ENCODE data around the gene KIFAP3.

The KIFAP3 gene

DNA sequence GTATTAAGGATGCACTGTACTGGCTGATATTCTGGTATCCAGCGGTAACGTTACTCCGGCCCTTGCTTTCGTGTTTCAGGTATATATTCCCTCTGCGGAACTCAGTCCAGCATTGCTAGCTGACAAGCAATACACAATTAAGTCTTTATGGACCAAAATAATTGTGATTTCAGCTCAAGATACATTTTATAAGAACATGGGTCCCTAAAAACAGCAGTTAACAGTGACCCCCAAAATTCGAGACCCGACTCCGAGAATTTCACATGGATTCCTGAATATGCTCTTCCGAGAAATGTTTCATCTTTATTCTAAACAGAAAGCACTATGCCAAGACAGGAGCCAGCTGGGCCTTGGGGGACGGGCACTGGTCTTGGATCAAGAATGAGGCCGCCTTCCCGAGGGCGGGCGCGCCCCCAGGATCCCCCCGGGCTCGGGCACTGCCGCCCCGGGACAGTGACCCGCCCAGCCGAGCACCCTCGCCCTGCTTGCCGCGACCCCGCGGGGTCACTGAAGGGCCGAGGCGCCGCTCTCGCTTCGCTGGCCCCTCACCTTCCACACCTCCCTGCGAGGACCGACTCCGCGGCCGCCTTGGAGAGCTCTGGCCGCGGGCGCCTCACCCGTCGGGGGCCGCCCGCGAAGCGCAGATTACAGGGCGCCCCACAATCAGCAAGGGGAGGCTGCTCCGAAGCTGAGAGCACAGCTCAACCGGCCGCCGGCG, 181.4 kb downstream of the KIFAP3 start:
- H3K4me3 ChIP-seq (ENCODE audit: low read length in 2 of 2), result peak overlapping the region; percentile 92 to 95
- H3K36me3 ChIP-seq (ENCODE audit: control insufficient read depth in 2 of 2, insufficient read depth in 2 of 2, low read length in 2 of 2), result peaks cover 6 to 8% of the 10 kb centered on the region in 2 donors
- H3K27me3 ChIP-seq (ENCODE audit: control insufficient read depth in 2 of 2, insufficient read depth in 2 of 2, low read length in 2 of 2), result no peaks in the 10 kb centered on the region
- H3K9ac ChIP-seq (ENCODE audit: low read depth in 1 of 2, low read length in 2 of 2), result peak overlapping the region; percentile 84 to 98
- H3K27ac ChIP-seq (ENCODE audit: low read depth in 2 of 2, low read length in 2 of 2), result peak overlapping the region; percentile 95
- peaks cover 22 to 25% of the 10 kb centered on the region in 2 donors for H3K4me1 ChIP-seq (ENCODE audit: control insufficient read depth in 2 of 2, insufficient read depth in 2 of 2, low read length in 2 of 2)
- H3K9me3 ChIP-seq (ENCODE audit: control insufficient read depth in 2 of 2, low read length in 2 of 2), result no peaks in the 10 kb centered on the region

GRCh38 chr1:169892176-169892926, 182.1 kb downstream of the KIFAP3 start:
- peaks cover 22 to 25% of the 10 kb centered on the region in 2 donors for H3K4me1 ChIP-seq (ENCODE audit: control insufficient read depth in 2 of 2, insufficient read depth in 2 of 2, low read length in 2 of 2)
- no peaks in the 10 kb centered on the region for H3K9me3 ChIP-seq (ENCODE audit: control insufficient read depth in 2 of 2, low read length in 2 of 2)
- H3K27me3 ChIP-seq (ENCODE audit: control insufficient read depth in 2 of 2, insufficient read depth in 2 of 2, low read length in 2 of 2), result no peaks in the 10 kb centered on the region
- peak overlapping the region; percentile 84 to 98 for H3K9ac ChIP-seq (ENCODE audit: low read depth in 1 of 2, low read length in 2 of 2)
- H3K4me3 ChIP-seq (ENCODE audit: low read length in 2 of 2), result peak overlapping the region; percentile 92 to 95
- H3K27ac ChIP-seq (ENCODE audit: low read depth in 2 of 2, low read length in 2 of 2), result peak overlapping the region; percentile 95
- peaks cover 9 to 12% of the 10 kb centered on the region in 2 donors for H3K36me3 ChIP-seq (ENCODE audit: control insufficient read depth in 2 of 2, insufficient read depth in 2 of 2, low read length in 2 of 2)

DNA sequence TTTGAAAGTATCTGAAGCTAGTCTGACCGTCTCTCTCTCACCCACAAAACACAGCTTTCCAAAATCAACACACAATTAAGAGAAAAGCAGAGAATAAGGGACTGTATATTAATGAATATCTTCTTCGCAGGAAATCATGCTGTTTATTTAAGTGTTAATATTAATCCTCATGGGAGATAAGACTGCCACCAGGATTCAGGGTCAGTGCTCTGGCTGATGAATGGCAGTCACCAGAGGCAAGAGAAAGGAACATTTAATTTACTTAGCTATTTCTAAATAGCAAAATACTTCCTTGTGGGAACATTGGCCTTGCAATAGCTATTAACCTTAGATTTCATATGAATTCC, 183.0 kb downstream of the KIFAP3 start:
- Histone ChIP-seq H3K36me3 (ENCODE audit: control insufficient read depth in 2 of 2, insufficient read depth in 2 of 2, low read length in 2 of 2) (peaks cover 15 to 18% of the 10 kb centered on the region in 2 donors), H3K9me3 (ENCODE audit: control insufficient read depth in 2 of 2, low read length in 2 of 2) (no peaks in the 10 kb centered on the region), H3K4me1 (ENCODE audit: control insufficient read depth in 2 of 2, insufficient read depth in 2 of 2, low read length in 2 of 2) (peaks cover 22 to 25% of the 10 kb centered on the region in 2 donors), H3K4me3 (ENCODE audit: low read length in 2 of 2) (peak overlapping the region in 1 of 2 donors; percentile 46), H3K9ac (ENCODE audit: low read depth in 1 of 2, low read length in 2 of 2) (peak overlapping the region in 1 of 2 donors; percentile 29), H3K27ac (ENCODE audit: low read depth in 2 of 2, low read length in 2 of 2) (peak overlapping the region; percentile 52 to 62), H3K27me3 (ENCODE audit: control insufficient read depth in 2 of 2, insufficient read depth in 2 of 2, low read length in 2 of 2) (no peaks in the 10 kb centered on the region)

- no peaks in the 10 kb centered on the region for H3K9me3 ChIP-seq (ENCODE audit: control insufficient read depth in 2 of 2, low read length in 2 of 2)
- peak overlapping the region; percentile 29 to 36 for H3K9ac ChIP-seq (ENCODE audit: low read depth in 1 of 2, low read length in 2 of 2)
- peak overlapping the region in 1 of 2 donors; percentile 46 for H3K4me3 ChIP-seq (ENCODE audit: low read length in 2 of 2)
- H3K36me3 ChIP-seq (ENCODE audit: control insufficient read depth in 2 of 2, insufficient read depth in 2 of 2, low read length in 2 of 2), result peaks cover 15 to 24% of the 10 kb centered on the region in 2 donors
- H3K27me3 ChIP-seq (ENCODE audit: control insufficient read depth in 2 of 2, insufficient read depth in 2 of 2, low read length in 2 of 2), result no peaks in the 10 kb centered on the region
- H3K27ac ChIP-seq (ENCODE audit: low read depth in 2 of 2, low read length in 2 of 2), result peak overlapping the region; percentile 52 to 62
- H3K4me1 ChIP-seq (ENCODE audit: control insufficient read depth in 2 of 2, insufficient read depth in 2 of 2, low read length in 2 of 2), result peaks cover 22 to 25% of the 10 kb centered on the region in 2 donors
Measured at GRCh38 chr1:169890761-169891538, 183.5 kb downstream of the KIFAP3 start.

- Histone ChIP-seq H3K27me3 (ENCODE audit: control insufficient read depth in 2 of 2, insufficient read depth in 2 of 2, low read length in 2 of 2) (no peaks in the 10 kb centered on the region), H3K4me1 (ENCODE audit: control insufficient read depth in 2 of 2, insufficient read depth in 2 of 2, low read length in 2 of 2) (peaks cover 22 to 27% of the 10 kb centered on the region in 2 donors), H3K9ac (ENCODE audit: low read depth in 1 of 2, low read length in 2 of 2) (no peak overlapping the region), H3K4me3 (ENCODE audit: low read length in 2 of 2) (no peak overlapping the region), H3K9me3 (ENCODE audit: control insufficient read depth in 2 of 2, low read length in 2 of 2) (no peaks in the 10 kb centered on the region), H3K27ac (ENCODE audit: low read depth in 2 of 2, low read length in 2 of 2) (no peak overlapping the region), H3K36me3 (ENCODE audit: control insufficient read depth in 2 of 2, insufficient read depth in 2 of 2, low read length in 2 of 2) (peaks cover 16 to 29% of the 10 kb centered on the region in 2 donors)
Measured at GRCh38 chr1:169889871-169890270, 184.6 kb downstream of the KIFAP3 start.

GRCh38 chr1:169886931-169887330, 187.6 kb downstream of the KIFAP3 start:
- H3K27me3 ChIP-seq (ENCODE audit: control insufficient read depth in 2 of 2, insufficient read depth in 2 of 2, low read length in 2 of 2), result no peaks in the 10 kb centered on the region
- H3K9me3 ChIP-seq (ENCODE audit: control insufficient read depth in 2 of 2, low read length in 2 of 2), result no peaks in the 10 kb centered on the region
- no peak overlapping the region for H3K27ac ChIP-seq (ENCODE audit: low read depth in 2 of 2, low read length in 2 of 2)
- no peak overlapping the region for H3K9ac ChIP-seq (ENCODE audit: low read depth in 1 of 2, low read length in 2 of 2)
- peaks cover 14% of the 10 kb centered on the region in 2 donors for H3K4me1 ChIP-seq (ENCODE audit: control insufficient read depth in 2 of 2, insufficient read depth in 2 of 2, low read length in 2 of 2)
- H3K36me3 ChIP-seq (ENCODE audit: control insufficient read depth in 2 of 2, insufficient read depth in 2 of 2, low read length in 2 of 2), result peaks cover 30 to 32% of the 10 kb centered on the region in 2 donors
- H3K4me3 ChIP-seq (ENCODE audit: low read length in 2 of 2), result no peak overlapping the region

DNA sequence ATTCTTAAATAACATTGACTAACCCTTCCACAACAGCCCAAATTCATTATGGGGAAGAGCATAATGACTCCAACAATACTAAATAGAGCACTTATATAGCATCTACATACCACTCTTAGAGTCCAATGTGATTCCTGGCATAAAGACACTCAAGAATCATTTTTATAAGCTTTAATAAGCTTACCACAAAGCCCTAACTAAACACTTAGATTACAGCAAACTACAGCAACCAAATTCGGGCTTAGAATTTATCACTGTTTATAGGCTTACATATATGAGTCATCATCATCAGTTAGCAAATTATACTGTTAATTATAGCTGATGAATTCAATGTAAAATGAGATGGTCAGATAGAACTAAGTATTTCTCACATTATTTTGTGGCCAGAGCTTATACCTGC, 188.1 kb downstream of the KIFAP3 start:
- H3K36me3 ChIP-seq (ENCODE audit: control insufficient read depth in 2 of 2, insufficient read depth in 2 of 2, low read length in 2 of 2), result peaks cover 30 to 34% of the 10 kb centered on the region in 2 donors
- peaks cover 8 to 9% of the 10 kb centered on the region in 2 donors for H3K4me1 ChIP-seq (ENCODE audit: control insufficient read depth in 2 of 2, insufficient read depth in 2 of 2, low read length in 2 of 2)
- H3K4me3 ChIP-seq (ENCODE audit: low read length in 2 of 2), result no peak overlapping the region
- H3K27me3 ChIP-seq (ENCODE audit: control insufficient read depth in 2 of 2, insufficient read depth in 2 of 2, low read length in 2 of 2), result no peaks in the 10 kb centered on the region
- H3K27ac ChIP-seq (ENCODE audit: low read depth in 2 of 2, low read length in 2 of 2), result no peak overlapping the region
- H3K9ac ChIP-seq (ENCODE audit: low read depth in 1 of 2, low read length in 2 of 2), result no peak overlapping the region
- no peaks in the 10 kb centered on the region for H3K9me3 ChIP-seq (ENCODE audit: control insufficient read depth in 2 of 2, low read length in 2 of 2)

- Histone ChIP-seq H3K27ac (ENCODE audit: low read depth in 2 of 2, low read length in 2 of 2) (no peak overlapping the region), H3K9me3 (ENCODE audit: control insufficient read depth in 2 of 2, low read length in 2 of 2) (no peaks in the 10 kb centered on the region), H3K27me3 (ENCODE audit: control insufficient read depth in 2 of 2, insufficient read depth in 2 of 2, low read length in 2 of 2) (no peaks in the 10 kb centered on the region), H3K9ac (ENCODE audit: low read depth in 1 of 2, low read length in 2 of 2) (no peak overlapping the region), H3K4me1 (ENCODE audit: control insufficient read depth in 2 of 2, insufficient read depth in 2 of 2, low read length in 2 of 2) (peaks cover 0 to 3% of the 10 kb centered on the region in 2 donors), H3K36me3 (ENCODE audit: control insufficient read depth in 2 of 2, insufficient read depth in 2 of 2, low read length in 2 of 2) (peaks cover 30 to 35% of the 10 kb centered on the region in 2 donors), H3K4me3 (ENCODE audit: low read length in 2 of 2) (no peak overlapping the region)
Measured at GRCh38 chr1:169885207-169885606, 189.3 kb downstream of the KIFAP3 start.

GRCh38 chr1:169884634-169885033, 189.9 kb downstream of the KIFAP3 start:
- Histone ChIP-seq H3K27me3 (ENCODE audit: control insufficient read depth in 2 of 2, insufficient read depth in 2 of 2, low read length in 2 of 2) (no peaks in the 10 kb centered on the region), H3K9me3 (ENCODE audit: control insufficient read depth in 2 of 2, low read length in 2 of 2) (no peaks in the 10 kb centered on the region), H3K4me1 (ENCODE audit: control insufficient read depth in 2 of 2, insufficient read depth in 2 of 2, low read length in 2 of 2) (peaks cover 0 to 3% of the 10 kb centered on the region in 2 donors), H3K4me3 (ENCODE audit: low read length in 2 of 2) (no peak overlapping the region), H3K36me3 (ENCODE audit: control insufficient read depth in 2 of 2, insufficient read depth in 2 of 2, low read length in 2 of 2) (peaks cover 30 to 35% of the 10 kb centered on the region in 2 donors), H3K27ac (ENCODE audit: low read depth in 2 of 2, low read length in 2 of 2) (no peak overlapping the region), H3K9ac (ENCODE audit: low read depth in 1 of 2, low read length in 2 of 2) (no peak overlapping the region)

All from mucosa of rectum (tissue), 2 donors.